WERI-Rb-1 (cell line): ENCODE measurements around the gene GDNF.
"Not testable (repeated sequence)": the region's sequence is repeated elsewhere in the genome, so short reads cannot be mapped to it uniquely, and the experiment has no call there.

Experiments used
- DNase-seq: peaks from one replicate; pipeline ENCODE4 v3.0.0-alpha.2; 2020
- H3K27ac ChIP-seq: fragments of 250-450 bp; sonication (Bioruptor Pico); 2 replicates; pipeline ENCODE4 v1.5.1; 2020; ENCODE audit warnings: mild to moderate bottlenecking, moderate library complexity
- H3K27me3 ChIP-seq: fragments of 250-450 bp; sonication (Bioruptor Pico); 2 replicates; pipeline ENCODE4 v1.5.1; 2021; ENCODE audit warnings: mild to moderate bottlenecking, low read depth, moderate library complexity; ENCODE audit not compliant: insufficient read depth, severe bottlenecking
- H3K36me3 ChIP-seq: fragments of 250-450 bp; sonication (Bioruptor Pico); 2 replicates; pipeline ENCODE4 v1.5.1; 2020; ENCODE audit warnings: mild to moderate bottlenecking, moderate library complexity
- H3K4me3 ChIP-seq: 2 replicates; pipeline ENCODE4 v1.5.1; 2011; ENCODE audit warnings: low read depth, mild to moderate bottlenecking, control low read depth, low read length
- H3K9me3 ChIP-seq: fragments of 250-450 bp; sonication (Bioruptor Pico); 2 replicates; pipeline ENCODE4 v1.5.1; 2021; ENCODE audit warnings: mild to moderate bottlenecking, moderate library complexity; ENCODE audit not compliant: severe bottlenecking
- TF ChIP-seq, protein P1 (sequence below): IDR thresholded peaks from 2 replicates; pipeline ENCODE4 v1.5.1; 2011; ENCODE audit warnings: low read depth, mild to moderate bottlenecking, control low read depth, inconsistent platforms, low read length

Gene GDNF

DNA sequence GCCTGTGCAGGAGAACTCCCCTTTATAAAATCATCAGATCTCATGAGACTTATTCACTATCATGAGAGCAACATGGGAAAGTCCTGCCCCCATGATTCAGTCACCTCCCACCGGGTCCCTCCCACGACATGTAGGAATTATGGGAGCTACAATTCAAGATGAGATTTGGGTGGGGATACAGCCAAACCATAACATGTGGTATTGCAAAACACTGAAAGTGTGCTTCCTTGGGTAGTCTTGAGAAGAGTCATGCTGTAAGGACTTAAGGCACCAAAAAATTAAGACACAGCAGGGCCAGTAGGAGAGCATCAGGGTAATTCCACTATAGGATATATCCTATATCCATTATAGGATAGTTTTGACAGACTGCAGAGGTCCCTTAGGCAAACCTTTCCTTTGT is 29.4 kb upstream of the GDNF start:
- no peaks in the 10 kb centered on the region for H3K27me3 ChIP-seq
- TF ChIP-seq, protein P1, sequence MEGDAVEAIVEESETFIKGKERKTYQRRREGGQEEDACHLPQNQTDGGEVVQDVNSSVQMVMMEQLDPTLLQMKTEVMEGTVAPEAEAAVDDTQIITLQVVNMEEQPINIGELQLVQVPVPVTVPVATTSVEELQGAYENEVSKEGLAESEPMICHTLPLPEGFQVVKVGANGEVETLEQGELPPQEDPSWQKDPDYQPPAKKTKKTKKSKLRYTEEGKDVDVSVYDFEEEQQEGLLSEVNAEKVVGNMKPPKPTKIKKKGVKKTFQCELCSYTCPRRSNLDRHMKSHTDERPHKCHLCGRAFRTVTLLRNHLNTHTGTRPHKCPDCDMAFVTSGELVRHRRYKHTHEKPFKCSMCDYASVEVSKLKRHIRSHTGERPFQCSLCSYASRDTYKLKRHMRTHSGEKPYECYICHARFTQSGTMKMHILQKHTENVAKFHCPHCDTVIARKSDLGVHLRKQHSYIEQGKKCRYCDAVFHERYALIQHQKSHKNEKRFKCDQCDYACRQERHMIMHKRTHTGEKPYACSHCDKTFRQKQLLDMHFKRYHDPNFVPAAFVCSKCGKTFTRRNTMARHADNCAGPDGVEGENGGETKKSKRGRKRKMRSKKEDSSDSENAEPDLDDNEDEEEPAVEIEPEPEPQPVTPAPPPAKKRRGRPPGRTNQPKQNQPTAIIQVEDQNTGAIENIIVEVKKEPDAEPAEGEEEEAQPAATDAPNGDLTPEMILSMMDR = no peak
- no peak overlapping the region for H3K4me3 ChIP-seq
- peaks cover 5% of the 10 kb centered on the region for H3K9me3 ChIP-seq
- no peak overlapping the region for H3K27ac ChIP-seq
- no peak for DNase-seq
- H3K36me3 ChIP-seq = no peaks in the 10 kb centered on the region

DNA sequence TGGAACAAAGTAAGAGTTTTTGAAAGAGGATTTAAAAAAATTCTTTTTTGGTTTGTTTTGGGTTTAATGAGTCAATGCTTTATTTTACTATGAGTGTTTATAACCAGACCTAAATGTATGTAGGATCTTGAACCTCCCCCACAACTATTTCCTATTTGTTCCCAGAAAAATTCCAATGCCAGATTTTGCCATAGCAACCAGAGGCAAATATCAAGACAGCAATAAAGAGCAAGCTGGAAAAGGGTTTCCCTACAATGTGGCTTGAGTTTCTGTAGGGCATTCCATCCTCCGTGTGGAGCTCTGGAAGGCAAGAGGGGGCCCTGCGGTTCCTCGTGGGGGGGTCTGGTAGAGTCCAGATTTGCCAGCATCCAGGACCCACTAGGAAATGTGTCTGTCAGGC is 27.8 kb upstream of the GDNF start:
- Histone ChIP-seq H3K4me3 (no peak overlapping the region), H3K27ac (no peak overlapping the region), H3K36me3 (no peaks in the 10 kb centered on the region), H3K27me3 (no peaks in the 10 kb centered on the region), H3K9me3 (peaks cover 4% of the 10 kb centered on the region)
- DNase-seq = no peak
- TF ChIP-seq, protein P1 = no peak

DNA sequence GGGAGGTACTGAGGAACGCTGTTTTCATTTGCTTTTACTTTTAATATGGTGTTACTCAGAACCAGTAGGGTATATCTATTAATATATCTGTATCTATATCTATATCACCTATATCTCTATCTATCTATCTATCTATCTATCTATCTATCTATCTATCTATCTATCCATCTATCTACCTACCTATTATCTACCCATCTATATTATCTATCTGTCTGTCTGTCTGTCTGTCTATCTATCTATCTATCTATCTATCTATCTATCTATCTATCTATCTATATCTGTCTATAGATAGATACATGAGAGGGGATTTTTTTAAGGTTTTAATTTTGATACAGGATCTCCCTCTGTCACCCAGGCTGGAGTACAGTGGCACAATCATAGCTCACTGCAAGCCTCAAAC is 23.1 kb upstream of the GDNF start:
- H3K36me3 ChIP-seq, H3K27me3 ChIP-seq, H3K27ac ChIP-seq, H3K4me3 ChIP-seq, H3K9me3 ChIP-seq, DNase-seq: not testable (repeated sequence)

DNA sequence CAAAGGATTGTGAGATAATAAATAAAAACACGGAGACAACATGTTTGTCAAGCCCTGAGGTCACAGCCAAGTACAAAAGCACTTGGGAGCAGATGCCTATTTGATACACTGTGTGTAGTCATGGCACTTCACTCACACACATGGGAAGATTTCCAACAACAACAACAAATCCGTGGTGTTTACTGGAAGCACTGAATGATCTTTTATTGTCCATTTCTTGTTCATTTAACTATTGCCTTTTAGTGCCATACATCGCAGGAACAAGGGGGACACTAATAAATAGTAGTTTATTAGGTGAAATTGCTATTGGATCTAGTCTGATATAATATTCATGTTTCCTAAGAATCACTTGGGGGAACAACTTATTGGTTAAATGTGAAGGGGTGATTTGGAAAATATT is 20.4 kb upstream of the GDNF start:
- Histone ChIP-seq H3K27ac (no peak overlapping the region), H3K36me3 (no peaks in the 10 kb centered on the region)
- DNase-seq = no peak

DNA sequence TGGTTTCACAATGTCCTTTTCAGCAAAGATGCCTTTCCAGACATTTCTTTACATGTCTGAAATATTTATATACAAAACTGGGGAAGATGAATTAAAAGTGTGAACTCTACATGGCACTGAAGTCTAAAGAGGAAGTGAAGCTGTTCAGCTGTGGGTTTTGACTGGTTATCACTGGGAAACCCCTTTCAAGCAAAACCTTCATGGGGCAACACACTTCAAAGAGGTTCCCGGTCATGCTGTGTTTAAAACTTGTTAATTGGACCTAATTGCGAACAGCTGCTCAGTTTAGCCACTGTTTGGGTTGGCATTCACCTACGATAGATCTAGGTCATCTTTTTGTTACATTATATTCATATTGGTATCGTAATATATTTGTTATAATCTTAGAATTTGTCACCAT is 20.0 kb upstream of the GDNF start:
- TF ChIP-seq, protein P1 = no peak
- Histone ChIP-seq H3K36me3 (no peaks in the 10 kb centered on the region), H3K27ac (no peak overlapping the region), H3K9me3 (no peaks in the 10 kb centered on the region), H3K4me3 (no peak overlapping the region), H3K27me3 (no peaks in the 10 kb centered on the region)
- no peak for DNase-seq

More for the DNA sequence above, 20.4 kb upstream of the GDNF start:
- TF ChIP-seq, protein P1 = no peak
- H3K4me3 ChIP-seq = no peak overlapping the region
- no peaks in the 10 kb centered on the region for H3K27me3 ChIP-seq
- no peaks in the 10 kb centered on the region for H3K9me3 ChIP-seq

DNA sequence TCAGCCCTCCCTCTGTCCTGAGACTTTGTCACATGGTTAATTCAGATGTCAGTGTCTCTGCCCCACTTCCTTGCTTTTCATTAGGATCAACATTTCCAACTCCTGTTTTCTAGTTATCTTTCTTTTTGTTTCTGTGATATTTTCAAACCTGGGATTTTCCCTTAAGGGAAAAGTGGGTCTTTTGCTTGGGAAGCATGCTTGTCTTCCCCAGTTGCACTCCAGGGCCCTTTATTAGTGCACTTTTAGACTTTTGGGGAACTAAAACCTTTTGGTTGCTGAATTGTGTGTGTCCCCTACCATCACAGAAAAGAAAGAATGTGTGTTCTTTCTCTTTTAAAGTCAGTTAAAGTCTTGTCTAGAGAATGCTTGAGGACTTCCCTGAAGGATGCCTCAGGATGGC is 18.4 kb upstream of the GDNF start:
- H3K4me3 ChIP-seq = no peak overlapping the region

More for the DNA sequence above, 18.4 kb upstream of the GDNF start:
- H3K36me3 ChIP-seq = no peaks in the 10 kb centered on the region
- H3K9me3 ChIP-seq = peaks cover 4% of the 10 kb centered on the region
- H3K27ac ChIP-seq = no peak overlapping the region
- H3K27me3 ChIP-seq = no peaks in the 10 kb centered on the region
- no peak for DNase-seq
- TF ChIP-seq, protein P1 = no peak
